ENCODE data around the gene CEP170B.
"Not testable (repeated sequence)": the region's sequence is repeated elsewhere in the genome, so short reads cannot be mapped to it uniquely, and the experiment has no call there.

The CEP170B gene

GRCh38 chr14:104827177-104828055 is 37.7 kb upstream of the CEP170B start:
- no peak for DNase-seq (ENCODE audit: low read depth)
- peak overlapping the region; percentile 52 for H3K4me3 ChIP-seq (ENCODE audit: low read depth, low read length)

GRCh38 chr14:104830781-104831180 is 34.3 kb upstream of the CEP170B start:
- TF ChIP-seq, protein P1, sequence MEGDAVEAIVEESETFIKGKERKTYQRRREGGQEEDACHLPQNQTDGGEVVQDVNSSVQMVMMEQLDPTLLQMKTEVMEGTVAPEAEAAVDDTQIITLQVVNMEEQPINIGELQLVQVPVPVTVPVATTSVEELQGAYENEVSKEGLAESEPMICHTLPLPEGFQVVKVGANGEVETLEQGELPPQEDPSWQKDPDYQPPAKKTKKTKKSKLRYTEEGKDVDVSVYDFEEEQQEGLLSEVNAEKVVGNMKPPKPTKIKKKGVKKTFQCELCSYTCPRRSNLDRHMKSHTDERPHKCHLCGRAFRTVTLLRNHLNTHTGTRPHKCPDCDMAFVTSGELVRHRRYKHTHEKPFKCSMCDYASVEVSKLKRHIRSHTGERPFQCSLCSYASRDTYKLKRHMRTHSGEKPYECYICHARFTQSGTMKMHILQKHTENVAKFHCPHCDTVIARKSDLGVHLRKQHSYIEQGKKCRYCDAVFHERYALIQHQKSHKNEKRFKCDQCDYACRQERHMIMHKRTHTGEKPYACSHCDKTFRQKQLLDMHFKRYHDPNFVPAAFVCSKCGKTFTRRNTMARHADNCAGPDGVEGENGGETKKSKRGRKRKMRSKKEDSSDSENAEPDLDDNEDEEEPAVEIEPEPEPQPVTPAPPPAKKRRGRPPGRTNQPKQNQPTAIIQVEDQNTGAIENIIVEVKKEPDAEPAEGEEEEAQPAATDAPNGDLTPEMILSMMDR (IDR thresholded peaks at IDR 0.05; ENCODE audit: control insufficient read depth, extremely low read depth, insufficient read depth) = no peak
- no peak for DNase-seq (ENCODE audit: low read depth)
- H3K4me3 ChIP-seq (ENCODE audit: low read depth, low read length) = no peak overlapping the region

More at GRCh38 chr14:104827177-104828055, 37.7 kb upstream of the CEP170B start:
- TF ChIP-seq, protein P1 (IDR thresholded peaks at IDR 0.05; ENCODE audit: control insufficient read depth, extremely low read depth, insufficient read depth) = 0 out of 2 replicates have a peak, but pooled peaks have one; percentile 23

DNA sequence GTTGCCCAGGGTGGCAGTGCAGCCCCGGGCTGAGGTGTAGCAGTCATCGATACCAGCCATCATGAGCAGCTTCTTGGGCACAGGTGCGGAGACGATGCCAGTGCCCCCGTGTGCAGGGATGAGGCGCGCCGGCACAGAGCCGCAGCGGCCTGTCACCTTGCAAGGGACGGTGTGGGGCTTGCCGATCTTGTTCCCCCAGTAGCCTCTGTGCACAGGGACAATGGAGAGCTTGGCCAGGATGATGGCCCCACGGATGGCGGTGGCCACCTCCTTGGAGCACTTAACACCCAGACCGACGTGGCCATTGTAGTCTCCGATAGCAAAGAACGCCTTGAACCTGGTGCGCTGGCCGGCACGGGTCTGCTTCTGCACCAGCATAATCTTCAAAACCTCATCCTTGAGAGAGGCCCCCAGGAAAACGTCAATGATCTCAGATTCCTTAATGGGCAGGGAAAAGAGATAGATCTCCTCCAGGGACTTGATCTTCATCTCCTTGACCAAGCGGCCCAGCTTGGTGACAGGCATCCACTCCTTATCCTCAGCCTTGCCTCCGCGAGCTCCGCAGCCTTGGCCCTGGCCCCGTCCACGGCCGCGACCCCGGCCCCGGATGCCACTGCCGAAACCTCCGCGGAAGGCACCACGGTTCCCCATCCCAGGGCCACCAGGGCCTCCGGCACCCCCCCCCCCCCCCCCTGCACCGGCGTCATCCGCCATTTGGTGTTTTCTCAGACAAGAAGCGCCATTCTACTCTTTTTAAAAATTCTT is 28.7 kb upstream of the CEP170B start:
- H3K4me3 ChIP-seq (ENCODE audit: low read depth, low read length); DNase-seq (ENCODE audit: low read depth): not testable (repeated sequence)

- TF ChIP-seq, protein P1 (IDR thresholded peaks at IDR 0.05; ENCODE audit: control insufficient read depth, extremely low read depth, insufficient read depth) = no peak
- DNase-seq (ENCODE audit: low read depth) = no peak
Measured at GRCh38 chr14:104841730-104842129, 23.3 kb upstream of the CEP170B start.

DNA sequence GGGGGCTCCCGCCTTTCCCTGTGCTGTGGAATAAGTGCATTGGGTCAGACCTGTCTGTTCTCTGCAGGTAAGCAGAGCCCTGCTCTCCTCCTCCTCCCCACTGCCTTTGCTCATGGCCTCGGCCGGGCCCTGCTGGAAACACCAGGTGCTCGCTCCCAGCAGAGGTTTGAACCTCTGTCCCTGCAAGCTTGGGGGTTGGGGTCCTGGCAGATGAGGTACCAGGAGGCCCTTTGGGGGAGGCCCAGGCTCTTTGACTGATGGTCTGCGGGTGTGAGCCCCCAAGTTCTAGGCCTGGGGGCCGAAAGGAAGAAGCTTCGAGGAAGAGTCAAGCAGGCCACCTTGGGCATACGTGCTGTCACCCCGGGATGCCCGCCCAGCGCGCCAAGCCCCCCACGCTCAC is 22.1 kb upstream of the CEP170B start:
- DNase-seq (ENCODE audit: low read depth) = no peak
- no peak overlapping the region for H3K4me3 ChIP-seq (ENCODE audit: low read depth, low read length)
- TF ChIP-seq, protein P1 (IDR thresholded peaks at IDR 0.05; ENCODE audit: control insufficient read depth, extremely low read depth, insufficient read depth) = no peak

More at GRCh38 chr14:104841730-104842129, 23.3 kb upstream of the CEP170B start:
- no peak overlapping the region for H3K4me3 ChIP-seq (ENCODE audit: low read depth, low read length)

- DNase-seq (ENCODE audit: low read depth) = no peak
- no peak overlapping the region for H3K4me3 ChIP-seq (ENCODE audit: low read depth, low read length)
- TF ChIP-seq, protein P1 (IDR thresholded peaks at IDR 0.05; ENCODE audit: control insufficient read depth, extremely low read depth, insufficient read depth) = no peak
Measured at GRCh38 chr14:104843442-104844305, 21.4 kb upstream of the CEP170B start.

Data from LNCaP clone FGC (cell line).